Uterus (tissue), 4 donors: Measurements from ENCODE around the gene TRA2B. TPM values are rescaled to one million over a fixed set of nuclear protein-coding genes. Genes with fewer than 3 reads are reported as not detected.
A peak's percentile ranks its signal among the peaks of the same experiment; 100 is the strongest.

Experiments
- DNase-seq, 2 donors: peaks; one replicate each; pipeline ENCODE4 v3.0.0-alpha.2; 2019 to 2020
- H3K27ac ChIP-seq, 2 donors: fragments of 200-600 bp; sonication (generic); 1 replicate in 1 of 2; 2 replicates in 1 of 2; pipeline ENCODE4 v1.5.1; 2016 to 2018
- H3K27me3 ChIP-seq, 2 donors: fragments of 200-600 bp; sonication (generic); one replicate each; pipeline ENCODE4 v1.5.1; 2018 to 2019; ENCODE audit warnings: control low read depth in 1 of 2
- H3K36me3 ChIP-seq, 2 donors: fragments of 200-600 bp; sonication (generic); one replicate each; pipeline ENCODE4 v1.5.1; 2019; ENCODE audit warnings: control low read depth in 1 of 2
- H3K4me1 ChIP-seq, 2 donors: fragments of 200-600 bp; sonication (generic); one replicate each; pipeline ENCODE4 v1.5.1; 2018 to 2019; ENCODE audit warnings: control low read depth in 1 of 2
- H3K4me3 ChIP-seq, 2 donors: fragments of 200-600 bp; sonication (generic); 1 replicate in 1 of 2; 2 replicates in 1 of 2; pipeline ENCODE4 v1.5.1; 2018 to 2019; ENCODE audit warnings: mild to moderate bottlenecking in 1 of 2
- H3K9me3 ChIP-seq, 2 donors: fragments of 200-600 bp; sonication (generic); one replicate each; pipeline ENCODE4 v1.5.1; 2019; ENCODE audit warnings: control low read depth in 1 of 2
- POLR2A ChIP-seq, 2 donors: fragments of 450-650 bp; IDR thresholded peaks; one replicate each; pipeline ENCODE4 v1.6.1; 2016; ENCODE audit warnings: antibody characterized with exemption in 2 of 2, mild to moderate bottlenecking in 1 of 2, moderate library complexity in 1 of 2
- intact Hi-C: fragments of 100-400 bp; cut with DNase I; formaldehyde crosslinking; loops from one replicate; pipeline ENCODE4 v1.15.1; 2023; ENCODE audit warnings: low total_unique reads
- total RNA-seq, 4 donors: library from RNA; depleted of rRNA in 3 of 4; stranded (reverse); fragments of >200 nt in 3 of 4; gene quantifications; one replicate each; pipeline versions ENCODE4 v1.1.0 to v1.2.4, GENCODE V29; 2014 to 2023
- TF ChIP-seq, protein P1 (sequence below), 4 experiments: fragments of 200-600 bp in 2 of 4; fragments of 450-650 bp in 2 of 4; sonication (generic) in 2 of 4; IDR thresholded peaks; one replicate each; pipeline ENCODE4 v1.5.1; 2016 to 2019; ENCODE audit warnings: antibody characterized with exemption in 4 of 4, mild to moderate bottlenecking in 2 of 4, moderate library complexity in 1 of 4
- donor health status: DM: yes; HTN: yes; CAD: no.

The TRA2B gene
- total RNA-seq, 4 donors from 2014 or later, result 33.8 to 425 (median 173) TPM

DNA sequence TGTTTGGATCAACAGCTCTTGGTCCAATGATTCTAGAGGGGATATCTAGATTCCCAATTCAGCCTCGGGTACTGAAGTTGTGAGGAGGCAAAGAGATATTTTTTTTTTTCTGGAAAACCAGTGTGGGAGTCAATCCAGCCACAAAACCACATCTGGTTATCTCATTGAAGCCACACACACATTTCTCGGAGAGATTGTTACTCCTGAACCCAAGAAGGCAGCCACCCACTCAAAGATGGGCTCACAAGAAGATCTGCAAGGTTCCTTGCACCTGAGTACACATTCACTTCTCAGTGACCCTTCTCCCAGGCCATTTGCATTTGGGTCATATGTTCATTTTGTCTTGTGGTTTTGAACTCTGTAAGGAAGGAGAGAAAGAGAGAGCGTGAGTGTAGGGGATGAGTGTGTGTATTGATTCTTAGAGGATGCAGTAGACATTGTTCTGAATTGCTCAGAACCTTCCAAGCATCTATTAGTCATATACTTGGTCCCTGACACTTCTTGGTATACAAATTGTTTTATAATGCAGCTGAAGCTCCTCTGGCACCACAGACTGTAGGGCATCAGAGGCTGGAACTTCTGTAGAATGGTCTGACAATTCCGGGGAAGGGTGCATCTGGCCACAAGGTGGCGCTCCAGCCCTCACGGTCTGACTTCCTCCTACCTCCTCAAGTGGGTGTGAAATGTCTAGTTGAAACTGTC, 39.3 kb upstream of the TRA2B start:
- intact Hi-C loops, result no loop called here

DNA sequence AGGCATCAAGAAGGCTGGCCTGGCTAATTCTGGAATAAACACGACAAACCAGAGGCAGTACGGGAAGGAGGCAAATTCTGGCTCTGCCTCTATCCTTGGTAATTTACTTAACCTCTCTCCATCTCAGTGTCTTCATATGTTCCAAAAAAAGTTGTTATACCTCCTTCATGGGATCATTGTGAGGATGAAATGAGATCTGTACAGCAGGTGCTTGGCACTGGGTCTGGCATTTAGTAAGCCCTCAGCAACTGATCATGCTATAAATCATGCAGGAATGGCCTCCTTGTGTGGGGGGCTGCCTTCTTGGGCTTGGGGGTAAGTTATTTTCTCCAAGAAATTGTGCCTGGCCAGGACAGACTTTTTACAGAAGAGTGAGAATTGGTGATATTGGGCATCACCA, 38.3 kb upstream of the TRA2B start:
- TF ChIP-seq POLR2A (IDR thresholded peaks at IDR 0.05), result no peak
- TF ChIP-seq, protein P1, sequence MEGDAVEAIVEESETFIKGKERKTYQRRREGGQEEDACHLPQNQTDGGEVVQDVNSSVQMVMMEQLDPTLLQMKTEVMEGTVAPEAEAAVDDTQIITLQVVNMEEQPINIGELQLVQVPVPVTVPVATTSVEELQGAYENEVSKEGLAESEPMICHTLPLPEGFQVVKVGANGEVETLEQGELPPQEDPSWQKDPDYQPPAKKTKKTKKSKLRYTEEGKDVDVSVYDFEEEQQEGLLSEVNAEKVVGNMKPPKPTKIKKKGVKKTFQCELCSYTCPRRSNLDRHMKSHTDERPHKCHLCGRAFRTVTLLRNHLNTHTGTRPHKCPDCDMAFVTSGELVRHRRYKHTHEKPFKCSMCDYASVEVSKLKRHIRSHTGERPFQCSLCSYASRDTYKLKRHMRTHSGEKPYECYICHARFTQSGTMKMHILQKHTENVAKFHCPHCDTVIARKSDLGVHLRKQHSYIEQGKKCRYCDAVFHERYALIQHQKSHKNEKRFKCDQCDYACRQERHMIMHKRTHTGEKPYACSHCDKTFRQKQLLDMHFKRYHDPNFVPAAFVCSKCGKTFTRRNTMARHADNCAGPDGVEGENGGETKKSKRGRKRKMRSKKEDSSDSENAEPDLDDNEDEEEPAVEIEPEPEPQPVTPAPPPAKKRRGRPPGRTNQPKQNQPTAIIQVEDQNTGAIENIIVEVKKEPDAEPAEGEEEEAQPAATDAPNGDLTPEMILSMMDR (IDR thresholded peaks at IDR 0.05), result no peak
- H3K27me3 ChIP-seq, result no peaks in the 10 kb centered on the region
- no peaks in the 10 kb centered on the region for H3K9me3 ChIP-seq
- no peak overlapping the region for H3K27ac ChIP-seq
- DNase-seq, result no peak
- H3K4me3 ChIP-seq, result no peak overlapping the region
- no peaks in the 10 kb centered on the region for H3K36me3 ChIP-seq
- intact Hi-C loops, result no loop called here
- H3K4me1 ChIP-seq, result no peaks in the 10 kb centered on the region

More for the DNA sequence above, 39.3 kb upstream of the TRA2B start:
- no peaks in the 10 kb centered on the region for H3K36me3 ChIP-seq
- TF ChIP-seq, protein P1 (IDR thresholded peaks at IDR 0.05), result peak; percentile 40 to 58 (median 49)
- TF ChIP-seq POLR2A (IDR thresholded peaks at IDR 0.05), result no peak
- no peaks in the 10 kb centered on the region for H3K27me3 ChIP-seq
- no peak overlapping the region for H3K4me3 ChIP-seq
- DNase-seq, result peak; percentile 37 to 56
- no peaks in the 10 kb centered on the region for H3K9me3 ChIP-seq
- H3K27ac ChIP-seq, result no peak overlapping the region
- H3K4me1 ChIP-seq, result no peaks in the 10 kb centered on the region

DNA sequence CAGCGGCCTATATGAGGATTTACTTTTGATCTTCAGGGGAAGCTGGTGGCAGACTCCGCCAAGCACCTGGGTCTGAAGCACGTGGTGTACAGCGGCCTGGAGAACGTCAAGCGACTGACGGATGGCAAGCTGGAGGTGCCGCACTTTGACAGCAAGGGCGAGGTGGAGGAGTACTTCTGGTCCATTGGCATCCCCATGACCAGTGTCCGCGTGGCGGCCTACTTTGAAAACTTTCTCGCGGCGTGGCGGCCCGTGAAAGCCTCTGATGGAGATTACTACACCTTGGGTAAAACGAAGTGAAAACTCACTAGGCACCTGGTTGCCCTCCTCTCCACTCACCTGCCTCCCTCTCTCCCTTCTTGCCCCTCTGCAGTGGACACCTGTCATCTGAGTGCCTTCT, 33.8 kb upstream of the TRA2B start:
- intact Hi-C loops, result no loop called here
- no peak overlapping the region for H3K4me3 ChIP-seq
- no peaks in the 10 kb centered on the region for H3K27me3 ChIP-seq
- H3K36me3 ChIP-seq, result no peaks in the 10 kb centered on the region
- TF ChIP-seq POLR2A (IDR thresholded peaks at IDR 0.05), result no peak
- TF ChIP-seq, protein P1 (IDR thresholded peaks at IDR 0.05), result no peak
- H3K4me1 ChIP-seq, result no peaks in the 10 kb centered on the region
- no peak overlapping the region for H3K27ac ChIP-seq
- no peak for DNase-seq
- no peaks in the 10 kb centered on the region for H3K9me3 ChIP-seq

DNA sequence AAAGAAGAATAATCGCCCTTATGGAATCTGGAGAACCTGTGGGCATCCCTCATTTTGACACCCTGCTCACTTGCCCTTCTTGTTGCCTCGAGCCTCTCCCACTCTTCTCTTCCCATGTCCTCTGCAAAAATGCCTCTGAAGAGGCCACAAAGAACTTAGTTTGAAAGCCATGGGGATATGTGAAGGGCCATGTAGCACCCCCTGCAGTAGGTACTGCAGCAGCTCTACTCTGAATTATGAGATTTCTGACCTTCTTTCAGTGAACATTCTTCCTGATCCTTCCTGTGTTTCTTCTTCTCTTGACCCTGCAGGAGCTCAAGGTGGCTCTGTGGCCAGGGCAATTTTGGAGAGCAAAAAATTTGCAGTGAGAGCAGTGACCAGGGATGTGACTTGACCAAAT, 30.4 kb upstream of the TRA2B start:
- H3K9me3 ChIP-seq, result no peaks in the 10 kb centered on the region
- TF ChIP-seq, protein P1 (IDR thresholded peaks at IDR 0.05), result no peak
- TF ChIP-seq POLR2A (IDR thresholded peaks at IDR 0.05), result no peak
- no peak for DNase-seq
- no peaks in the 10 kb centered on the region for H3K36me3 ChIP-seq
- H3K4me1 ChIP-seq, result no peaks in the 10 kb centered on the region
- H3K27me3 ChIP-seq, result no peaks in the 10 kb centered on the region
- intact Hi-C loops, result no loop called here
- H3K4me3 ChIP-seq, result no peak overlapping the region
- no peak overlapping the region for H3K27ac ChIP-seq

DNA sequence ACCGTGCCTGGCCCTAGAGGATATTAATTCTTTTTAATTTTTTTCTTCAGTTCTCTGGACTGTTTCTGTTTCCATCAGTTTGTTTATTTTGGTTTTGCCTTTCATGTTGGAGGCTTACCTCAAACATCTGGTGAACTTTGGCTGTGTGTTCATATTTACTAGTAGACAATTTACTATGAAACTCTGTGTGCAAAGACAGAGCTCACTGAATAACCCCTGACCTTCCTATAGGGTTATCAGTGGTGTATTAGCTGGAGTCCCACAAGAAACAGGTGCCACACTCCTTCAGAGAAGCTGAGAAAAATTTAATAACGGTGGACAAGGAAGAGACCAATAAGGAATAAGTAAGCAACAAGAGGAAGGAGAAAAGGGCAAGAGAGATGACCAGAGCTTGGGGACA, 28.8 kb upstream of the TRA2B start:
- no peak for DNase-seq
- TF ChIP-seq POLR2A (IDR thresholded peaks at IDR 0.05), result no peak
- TF ChIP-seq, protein P1 (IDR thresholded peaks at IDR 0.05), result no peak
- Histone ChIP-seq H3K4me1 (no peaks in the 10 kb centered on the region), H3K36me3 (no peaks in the 10 kb centered on the region), H3K27me3 (no peaks in the 10 kb centered on the region), H3K27ac (no peak overlapping the region), H3K9me3 (no peaks in the 10 kb centered on the region), H3K4me3 (no peak overlapping the region)
- intact Hi-C loops, result no loop called here
